HG03045 (cell line): ENCODE data around the gene TRIM66.

Source experiments
- ATAC-seq: cut with Tn5 transposase; IDR thresholded peaks from one replicate; pipeline ENCODE4 v1.9.1; 2021; ENCODE audit warnings: mild to moderate bottlenecking, moderate library complexity; ENCODE audit not compliant: unreplicated experiment

Gene TRIM66

DNA sequence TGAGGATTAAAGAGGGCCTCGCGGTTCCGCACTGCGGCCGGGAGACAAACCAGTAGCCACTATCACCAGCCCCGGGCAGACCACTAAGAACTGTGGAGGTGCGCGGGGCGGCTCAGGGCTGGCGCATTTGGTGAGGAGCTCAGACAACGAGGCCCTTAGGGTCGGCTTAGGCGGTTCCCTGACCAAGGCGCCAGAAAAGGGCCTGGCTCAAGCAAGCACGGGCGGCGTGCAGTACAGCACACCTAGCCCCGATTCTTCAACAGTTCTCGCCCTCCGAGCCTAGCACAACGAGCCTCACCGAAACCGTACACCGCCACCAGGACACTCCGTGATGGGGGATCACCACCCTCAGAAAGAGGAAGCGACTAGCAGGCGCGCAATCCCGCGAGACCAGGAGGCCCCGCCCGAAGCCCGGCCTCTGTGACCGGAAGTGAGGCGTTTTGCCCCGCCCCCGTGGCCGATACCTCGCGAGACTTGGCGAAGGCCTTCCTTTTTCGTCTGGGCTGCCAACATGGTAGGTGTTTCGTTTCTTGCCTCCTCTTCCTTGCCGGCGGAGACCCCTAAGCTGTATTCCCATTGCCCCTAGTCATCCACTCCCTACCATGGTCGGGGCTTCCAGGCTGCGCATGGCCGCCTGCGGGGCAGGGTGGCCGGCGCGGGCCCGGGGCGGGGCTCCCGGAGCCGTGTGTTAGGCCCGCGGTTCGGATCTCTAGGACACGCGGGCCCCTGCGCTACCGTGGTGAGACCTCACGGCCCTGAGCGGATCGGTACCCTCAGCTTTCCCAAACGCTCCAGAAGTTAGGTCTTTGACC, at the start of gene TRIM66, which contains the start of gene RPL27A:
Gene TRIM66 (minus strand): TSS at position 363 of the 812 bp plus-strand sequence. CDS start 10,391 bp downstream, outside the sequence.
Gene RPL27A (plus strand): TSS at position 490 of the 812 bp plus-strand sequence. CDS start 22 bp downstream, at position 512.
- peak; percentile 98 for ATAC-seq

GRCh38 chr11:8731647-8732323, 49.3 kb upstream of the TRIM66 start:
- no peak for ATAC-seq

DNA sequence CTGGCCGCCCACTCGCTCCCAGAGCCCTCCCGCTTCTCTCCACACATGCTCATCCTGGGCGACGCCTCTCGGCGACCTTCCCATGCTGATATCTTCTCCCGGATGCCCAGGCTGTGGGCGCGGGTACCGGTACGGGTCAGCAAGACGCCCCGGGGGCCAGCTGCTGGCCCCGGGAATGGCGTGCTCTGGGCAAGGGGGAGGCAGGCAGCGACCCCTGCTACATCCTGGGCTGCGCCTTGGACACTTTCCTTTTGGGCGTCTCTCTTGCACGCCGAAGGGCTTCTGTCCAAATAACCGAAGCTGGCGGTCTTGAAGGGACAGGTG, 48.2 kb upstream of the TRIM66 start:
- ATAC-seq, result no peak

GRCh38 chr11:8729837-8730696, 47.6 kb upstream of the TRIM66 start:
- no peak for ATAC-seq

GRCh38 chr11:8729067-8729466, 46.6 kb upstream of the TRIM66 start:
- no peak for ATAC-seq

GRCh38 chr11:8728563-8728962, 46.1 kb upstream of the TRIM66 start:
- ATAC-seq, result no peak

DNA sequence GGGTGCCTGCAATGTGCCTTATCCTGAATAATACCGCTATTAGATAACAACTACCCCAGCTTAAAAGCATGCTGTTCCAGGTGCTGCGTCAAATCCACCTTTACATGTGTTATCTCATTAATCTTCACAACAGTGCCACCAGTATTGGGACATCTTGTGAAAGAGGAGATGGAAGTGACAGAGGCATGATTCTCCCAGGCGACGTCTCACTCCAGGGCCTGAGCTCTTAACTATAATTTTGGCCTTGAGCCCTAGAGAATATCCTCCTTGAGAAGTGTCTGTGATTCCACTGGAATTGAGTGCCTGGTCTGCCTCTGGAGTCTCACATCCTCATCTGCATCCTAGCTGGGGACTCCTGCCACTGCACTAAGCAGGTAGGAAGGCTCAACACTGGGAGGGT, 43.9 kb upstream of the TRIM66 start:
- ATAC-seq, result no peak

DNA sequence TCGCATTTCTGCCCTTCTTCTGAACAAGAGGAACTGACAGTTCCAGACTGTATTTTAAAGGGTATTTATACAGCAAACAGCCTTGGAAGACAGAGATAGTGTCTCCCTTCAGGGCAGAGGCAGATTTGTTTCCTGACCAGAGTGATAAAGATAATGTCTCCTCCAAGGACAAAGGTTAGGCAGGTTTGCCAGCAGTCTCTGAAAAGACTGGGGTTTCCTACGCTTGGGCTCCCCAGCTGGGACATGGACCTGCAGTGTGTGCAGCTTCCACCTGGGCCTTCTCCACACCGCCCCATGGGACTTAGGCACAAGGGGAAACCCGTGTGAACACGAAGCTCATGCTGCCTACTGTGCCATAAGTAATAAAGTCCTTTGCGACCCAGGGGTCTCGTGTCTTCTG, 42.2 kb upstream of the TRIM66 start:
- no peak for ATAC-seq

- ATAC-seq, result no peak
These were observed 41.2 kb upstream of the TRIM66 start for GRCh38 chr11:8723711-8724110.

- ATAC-seq, result no peak
These were observed 40.3 kb upstream of the TRIM66 start for GRCh38 chr11:8722809-8723208.

DNA sequence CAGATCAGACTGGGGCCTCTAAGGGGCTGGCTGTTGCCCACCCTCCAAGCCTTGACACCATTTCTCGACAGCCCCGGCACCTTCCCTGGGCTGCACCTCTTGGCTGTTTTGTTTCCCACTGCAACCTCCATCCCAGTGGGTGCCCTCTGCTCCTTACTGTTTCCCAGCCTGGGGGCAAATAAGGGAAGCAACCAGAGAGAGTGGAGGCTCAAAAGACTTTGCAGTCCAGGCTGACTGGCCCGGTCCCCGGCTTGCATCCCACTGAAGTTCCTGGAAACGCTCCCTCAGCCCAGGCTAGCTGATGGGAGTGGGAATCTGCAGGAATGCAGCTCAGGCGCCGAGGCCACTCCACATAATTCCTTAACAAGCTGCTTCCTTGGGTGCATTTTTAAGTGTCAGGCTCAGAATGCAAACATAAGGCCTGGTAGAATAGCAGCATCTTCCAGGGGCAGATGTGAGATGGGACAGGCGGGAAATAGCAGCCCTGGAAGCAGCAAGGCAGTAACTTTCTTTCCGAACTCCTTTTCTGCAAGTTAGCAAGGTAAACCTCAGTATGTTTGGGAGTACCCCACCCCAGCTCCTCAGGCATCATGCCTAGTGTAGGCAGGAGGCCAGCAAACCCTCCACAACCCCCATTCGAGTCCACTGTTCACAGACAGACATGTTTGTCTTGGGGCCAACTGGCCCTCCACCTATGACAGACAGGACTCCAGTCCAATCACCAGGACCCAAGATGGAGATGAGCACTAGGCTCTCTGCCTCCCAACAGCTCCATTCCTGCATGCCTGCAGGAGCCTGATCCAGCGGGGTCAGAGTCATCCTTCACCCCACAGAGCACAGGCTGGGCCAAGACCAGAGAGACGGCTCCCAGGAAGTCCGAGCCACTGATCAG, 39.4 kb upstream of the TRIM66 start:
- no peak for ATAC-seq

DNA sequence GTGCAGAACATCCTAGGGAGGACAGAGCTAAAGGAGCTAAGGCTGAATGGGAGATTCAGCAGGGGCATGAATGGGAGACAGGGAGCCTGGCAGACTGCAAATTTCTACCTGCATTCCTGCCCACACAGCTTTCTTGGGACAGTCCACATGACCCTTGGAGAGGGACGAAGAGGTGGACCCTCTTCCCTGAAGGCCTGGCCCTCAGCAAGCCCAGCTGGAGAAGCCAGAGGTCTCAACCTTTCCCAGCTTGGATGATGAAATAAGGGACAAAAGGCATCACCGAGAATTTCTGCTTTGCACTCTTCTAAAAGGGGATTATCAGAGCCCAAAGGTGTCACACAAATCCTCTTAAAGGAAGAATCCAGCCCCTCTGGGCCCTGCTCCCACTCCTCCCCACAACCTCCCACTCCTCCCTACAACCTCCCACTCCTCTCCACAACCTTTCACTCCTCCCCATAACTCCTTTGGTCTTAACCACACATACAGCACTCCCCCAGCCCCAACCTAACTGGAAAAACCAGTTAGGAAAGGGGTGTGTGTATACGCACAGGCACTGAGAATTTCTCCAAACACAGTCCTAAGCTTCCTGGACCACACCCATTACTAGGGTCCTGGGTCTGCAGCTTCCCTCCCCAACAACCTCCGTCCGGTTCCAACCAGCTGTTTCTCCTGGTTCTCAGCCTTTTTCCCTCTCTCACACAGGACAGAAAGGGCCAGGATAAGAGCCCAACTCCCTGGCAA, 38.6 kb upstream of the TRIM66 start:
- no peak for ATAC-seq

DNA sequence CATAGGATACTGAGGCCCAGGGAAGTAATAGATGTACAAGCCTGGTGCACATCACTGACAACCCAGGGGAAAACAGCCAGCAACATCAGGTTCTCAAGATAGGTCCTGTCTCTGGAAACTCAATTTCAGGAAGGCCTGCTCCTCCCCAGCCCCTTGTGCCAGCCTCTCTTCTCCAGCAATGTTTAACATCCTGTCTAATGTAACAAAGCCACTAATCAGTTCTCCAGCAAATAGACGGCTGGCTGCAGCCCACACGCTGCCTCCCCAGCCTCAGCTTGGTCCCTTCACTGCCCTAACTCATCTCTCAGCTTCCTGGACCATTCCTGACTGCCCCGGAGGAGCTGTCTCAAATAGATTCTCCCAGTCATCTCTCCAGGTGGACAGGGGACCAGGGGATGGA, 37.9 kb upstream of the TRIM66 start:
- ATAC-seq, result no peak

DNA sequence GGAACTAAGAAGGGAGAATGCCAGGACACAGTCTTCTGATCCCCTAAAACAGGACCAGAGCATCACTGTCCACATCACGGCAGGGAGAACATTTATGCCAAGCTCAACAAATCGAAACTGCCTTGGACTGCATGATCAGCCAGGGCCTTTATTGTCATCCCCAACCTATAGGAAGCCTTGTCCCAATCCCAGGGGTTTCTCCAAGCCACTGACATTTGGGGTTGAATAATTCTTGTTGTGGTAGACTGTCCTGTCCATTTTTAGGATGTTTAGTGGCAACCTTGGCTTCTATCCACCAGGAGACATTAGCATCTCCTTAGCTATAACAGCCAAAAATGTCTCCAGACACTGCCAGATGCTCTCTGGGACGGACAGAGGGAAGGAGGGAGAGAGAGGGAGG, 37.3 kb upstream of the TRIM66 start:
- ATAC-seq, result no peak

GRCh38 chr11:8719211-8719649, 36.8 kb upstream of the TRIM66 start:
- ATAC-seq, result no peak

GRCh38 chr11:8717876-8718753, 35.6 kb upstream of the TRIM66 start:
- no peak for ATAC-seq

GRCh38 chr11:8717544-8717875, 35.0 kb upstream of the TRIM66 start:
- ATAC-seq, result no peak

- ATAC-seq, result no peak
These were observed 33.0 kb upstream of the TRIM66 start for GRCh38 chr11:8715501-8715900.
